HG03439 (cell line): Measurements from ENCODE around the gene ZNF529.
"Not testable (repeated sequence)": the region's sequence is repeated elsewhere in the genome, so short reads cannot be mapped to it uniquely, and the experiment has no call there.

Source experiments
- ATAC-seq: cut with Tn5 transposase; IDR thresholded peaks from one replicate; pipeline ENCODE4 v1.9.1; 2021; ENCODE audit warnings: mild to moderate bottlenecking, moderate library complexity; ENCODE audit not compliant: unreplicated experiment

ZNF529 gene

DNA sequence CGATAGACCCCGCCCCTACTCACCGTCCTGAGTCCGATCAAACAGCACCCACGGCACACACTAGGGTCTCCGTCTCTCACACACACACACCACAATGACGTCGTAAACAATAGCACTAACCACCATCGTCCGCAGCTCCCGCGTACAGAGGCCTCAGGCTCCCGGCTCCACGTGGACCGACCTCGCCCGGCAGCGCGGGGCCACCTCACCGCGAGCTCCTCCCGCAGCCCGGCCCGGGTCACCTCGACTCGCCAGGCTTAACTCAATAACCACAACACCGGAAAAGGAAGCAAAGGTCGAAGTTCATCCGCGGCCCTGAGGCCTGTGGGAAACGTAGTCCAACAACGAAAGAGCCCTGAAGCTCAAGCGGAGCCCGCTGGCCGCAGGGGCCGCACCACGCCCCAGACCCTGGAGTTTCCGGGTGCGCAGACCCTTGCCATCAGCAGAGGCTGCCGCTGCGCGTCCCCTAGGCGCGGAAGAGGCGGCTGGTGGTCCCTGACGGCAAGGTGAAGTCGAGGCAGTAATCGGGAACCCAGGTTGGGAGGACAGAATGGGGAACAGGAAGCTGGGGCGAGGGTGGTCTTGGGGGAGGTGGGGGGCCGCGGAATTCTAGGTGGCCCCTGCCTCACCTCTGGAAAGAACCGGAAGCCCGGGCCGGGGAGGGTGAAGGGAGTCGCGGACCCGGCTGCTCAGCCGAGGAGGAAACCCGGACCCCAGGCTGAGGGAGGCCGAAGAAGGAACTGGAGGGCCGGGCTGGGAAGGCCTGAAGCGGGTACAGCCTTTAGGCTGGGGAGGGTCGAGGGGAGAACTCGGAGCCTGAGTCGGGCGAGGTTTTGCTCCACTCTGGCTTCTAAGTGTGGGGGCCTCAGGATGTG lies at the start of gene ZNF529:
TSS of gene ZNF529 (minus strand) at position 273 of the 875 bp plus-strand sequence. CDS start 946 bp downstream, outside the sequence.
- peak; percentile 83 for ATAC-seq

DNA sequence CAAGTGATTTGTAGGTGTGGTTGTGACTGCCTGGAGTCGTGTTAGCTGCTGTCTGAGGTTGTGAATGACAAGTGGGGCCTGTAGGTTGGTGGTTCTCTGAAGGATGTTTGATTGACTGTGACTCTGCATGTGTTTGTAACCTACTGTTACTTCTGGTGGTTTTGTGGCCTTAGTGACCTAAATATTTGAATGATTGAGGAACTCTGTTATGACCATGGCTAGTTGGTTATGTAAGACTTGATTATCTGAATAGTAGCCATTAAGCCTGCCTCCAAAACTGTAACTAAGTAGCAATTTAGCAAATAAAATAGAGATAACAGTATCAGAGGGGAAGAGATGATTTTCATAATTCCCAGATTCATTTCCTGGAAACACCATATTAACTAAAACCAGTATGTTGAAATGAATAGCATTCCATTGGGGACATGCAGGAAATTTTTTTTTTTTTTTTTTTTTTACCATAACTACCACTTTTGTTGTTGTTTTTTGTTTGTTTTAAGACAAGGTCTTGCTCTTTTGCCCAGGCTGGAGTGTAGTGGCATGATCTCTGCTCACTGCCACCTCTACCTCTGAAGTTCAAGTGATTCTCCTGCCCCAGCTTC lies 32.9 kb upstream of the ZNF529 start:
- no peak for ATAC-seq

DNA sequence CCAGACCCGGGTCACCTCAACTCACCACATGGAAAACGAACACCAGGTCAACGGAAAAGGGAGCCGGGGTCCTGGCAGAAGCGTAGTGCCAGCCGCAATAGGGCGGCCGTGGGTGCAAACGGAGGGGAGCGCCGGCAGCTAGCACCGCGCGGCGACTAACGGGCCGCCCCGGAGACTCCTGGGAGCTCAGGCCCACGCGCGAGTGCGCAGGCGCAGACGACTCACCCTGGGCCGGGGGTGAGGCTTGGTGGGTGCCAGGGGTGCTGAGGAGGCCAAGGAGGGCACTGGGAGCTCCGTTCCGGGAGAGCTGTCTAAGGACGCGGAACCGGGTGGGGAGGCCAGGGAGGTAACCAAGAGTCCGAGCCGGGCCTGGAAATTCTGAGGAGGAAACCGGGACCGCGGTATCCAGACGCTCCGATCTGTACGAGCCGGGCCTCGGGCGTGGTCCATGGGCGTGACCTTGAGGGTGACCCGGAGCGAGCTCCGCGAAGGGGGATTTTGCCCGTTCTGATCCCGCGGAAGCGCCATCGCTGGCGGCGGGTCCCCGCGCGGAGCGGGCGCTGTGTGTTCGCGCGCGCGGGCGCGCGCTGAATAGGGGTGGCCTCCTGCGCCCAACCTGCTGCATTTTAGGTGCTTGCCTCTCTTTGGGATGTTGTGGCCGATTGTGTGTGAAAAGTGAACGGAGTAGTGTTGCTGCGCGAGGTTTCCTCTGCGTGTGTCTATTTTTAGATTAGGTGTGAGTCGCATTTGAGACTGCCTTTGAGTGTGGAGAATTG lies 32.2 kb upstream of the ZNF529 start, which contains the start of gene ZNF382:
TSS of gene ZNF382 (plus strand) at position 213 of the 776 bp plus-strand sequence. CDS start 4,602 bp downstream, outside the sequence.
- ATAC-seq, result peak; percentile 72

DNA sequence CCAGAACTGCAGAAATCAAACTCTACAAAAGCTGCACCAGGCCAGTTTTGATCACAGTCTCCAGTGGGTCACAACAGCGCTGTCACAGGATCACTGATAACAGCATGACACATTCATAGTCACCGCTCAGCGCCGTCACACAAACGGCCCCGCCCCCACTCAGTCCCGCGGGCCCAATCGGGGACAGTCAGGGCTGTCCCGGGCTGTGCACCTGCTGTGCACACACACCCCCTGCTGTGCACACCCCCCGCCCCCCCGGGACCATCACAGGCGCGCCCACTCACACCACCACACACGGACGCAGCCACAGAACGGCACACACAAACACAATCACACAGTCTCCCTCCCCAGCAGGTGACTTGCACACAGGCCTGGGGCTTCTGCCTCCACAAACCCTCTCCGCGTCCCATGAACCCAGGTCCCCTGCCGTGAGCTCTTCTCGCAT lies 31.6 kb upstream of the ZNF529 start:
- peak; percentile 70 for ATAC-seq

DNA sequence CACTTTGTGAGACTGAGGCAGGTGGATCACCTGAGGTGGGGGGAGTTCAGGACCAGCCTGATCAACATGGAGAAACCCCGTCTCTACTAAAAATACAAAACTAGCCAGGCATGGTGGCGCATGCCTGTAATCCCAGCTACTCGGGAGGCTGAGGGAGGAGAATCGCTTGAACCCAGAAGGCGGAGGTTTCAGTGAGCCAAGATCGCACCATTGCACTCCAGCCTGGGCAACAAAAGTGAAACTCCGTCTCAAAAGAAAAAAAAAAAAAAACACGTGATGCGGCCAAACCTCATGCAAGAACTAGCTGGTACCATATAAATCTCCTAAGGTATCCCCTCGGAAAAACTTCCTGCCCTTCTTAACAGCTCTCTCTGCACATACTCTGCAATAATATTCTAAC lies 29.6 kb upstream of the ZNF529 start:
- not testable (repeated sequence) for ATAC-seq

DNA sequence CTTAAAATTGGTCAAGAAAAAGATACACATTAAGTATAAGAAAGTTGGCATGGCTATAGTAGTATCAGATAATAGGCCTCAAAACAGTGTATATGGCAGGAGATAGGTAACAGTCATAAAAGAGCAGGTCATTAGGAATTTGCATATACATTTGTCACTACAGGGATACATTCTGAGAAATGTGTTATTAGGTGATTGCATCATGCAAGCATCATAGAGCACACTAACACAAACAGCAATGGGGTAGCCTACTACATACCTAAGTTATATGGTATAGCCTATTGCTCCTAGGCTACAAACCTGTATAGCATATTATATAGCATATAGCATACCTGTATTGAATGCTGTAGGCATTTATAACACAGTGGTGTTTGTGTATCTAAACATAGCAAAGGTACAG lies 6.2 kb upstream of the ZNF529 start:
- no peak for ATAC-seq

DNA sequence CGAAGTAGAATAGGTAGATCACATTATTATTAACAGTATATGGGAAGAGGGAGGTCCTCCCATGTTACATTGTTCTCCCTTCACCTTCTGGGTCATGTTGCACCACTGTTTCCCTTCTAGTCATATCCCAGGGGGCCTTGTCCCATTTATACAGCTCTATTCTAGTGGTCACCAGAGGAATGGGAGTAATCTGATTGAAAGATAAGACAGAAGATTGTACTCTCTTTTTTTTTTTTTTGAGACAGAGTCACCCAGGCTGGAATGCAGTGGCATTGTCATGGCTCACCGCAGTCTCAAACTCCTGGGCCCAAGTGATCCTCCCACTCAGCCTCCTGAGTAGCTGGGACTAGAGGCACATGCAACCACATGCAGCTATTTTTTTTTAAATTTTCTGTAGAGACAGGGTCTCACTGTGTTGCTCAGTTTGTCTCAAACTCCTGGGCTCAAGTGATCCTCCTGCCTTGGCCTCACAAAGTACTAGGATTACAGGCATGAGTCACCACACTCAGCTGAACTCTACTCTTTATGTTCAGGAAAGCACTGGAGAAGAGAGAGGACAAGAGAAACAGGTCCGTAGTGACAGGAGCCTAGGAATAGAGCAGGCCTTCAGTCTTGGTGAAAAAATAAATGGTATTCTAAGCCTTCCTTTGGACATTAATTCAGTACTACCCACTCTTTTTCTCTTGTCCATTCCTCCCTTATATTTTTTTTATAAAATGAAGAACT lies 4.3 kb upstream of the ZNF529 start:
- ATAC-seq, result no peak

DNA sequence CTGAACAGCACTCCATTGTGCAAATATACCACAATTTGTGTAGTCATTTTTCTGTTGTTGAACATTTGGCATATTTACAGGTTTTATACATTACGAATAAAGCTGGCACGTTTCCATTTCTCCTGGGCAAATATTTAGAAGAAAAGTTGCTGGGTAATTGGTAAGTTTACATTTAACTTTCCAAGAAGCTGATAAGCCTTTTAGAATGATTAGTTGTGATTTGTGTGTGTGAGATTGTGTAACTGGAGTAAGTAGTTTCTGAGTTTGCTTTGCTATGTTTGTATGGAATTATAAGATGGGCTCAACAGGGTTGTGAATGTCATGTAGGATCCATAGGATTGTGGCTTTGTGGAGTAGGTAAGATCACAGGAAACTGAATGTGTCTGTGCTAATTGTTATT lies 1.6 kb upstream of the ZNF529 start:
- no peak for ATAC-seq

DNA sequence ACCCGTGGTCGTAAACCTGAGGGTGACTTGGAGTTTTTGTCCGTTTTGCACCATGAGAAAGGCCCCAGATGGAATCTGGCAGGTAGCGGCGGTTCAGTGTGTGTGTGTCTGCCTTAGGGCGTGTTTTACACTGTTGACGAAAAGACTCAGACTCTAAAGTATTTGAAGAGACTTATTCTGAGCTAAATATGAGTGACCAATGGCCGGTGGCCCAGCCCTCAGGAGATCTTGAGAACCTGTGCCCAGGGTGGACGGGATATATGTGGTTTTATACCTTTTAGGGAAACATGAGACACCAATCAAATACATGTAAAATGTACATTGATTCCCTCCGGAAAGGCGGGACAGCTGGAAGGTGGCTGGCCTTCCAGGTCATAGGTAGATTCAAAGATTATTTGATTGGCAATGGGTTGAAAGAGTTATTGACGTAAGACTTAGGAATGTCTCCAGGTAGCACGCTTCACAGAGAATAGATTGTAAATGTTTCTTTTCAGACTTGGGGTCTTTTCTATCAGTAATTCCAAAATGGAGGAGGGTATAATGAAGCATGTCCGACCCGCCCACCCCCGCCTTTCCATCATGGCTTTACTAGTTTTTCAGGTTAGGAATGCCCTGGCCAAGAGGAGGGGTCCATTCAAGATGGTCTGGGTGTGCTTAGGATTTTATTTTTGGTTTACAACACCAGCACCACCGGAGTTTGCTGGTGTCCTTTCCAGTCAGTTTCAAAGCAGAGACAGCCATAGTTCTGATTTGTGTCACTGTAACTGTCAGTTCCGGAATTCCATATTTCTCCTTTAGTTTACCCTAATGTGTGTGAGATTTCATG lies 1.0 kb upstream of the ZNF529 start:
- peak; percentile 27 for ATAC-seq

DNA sequence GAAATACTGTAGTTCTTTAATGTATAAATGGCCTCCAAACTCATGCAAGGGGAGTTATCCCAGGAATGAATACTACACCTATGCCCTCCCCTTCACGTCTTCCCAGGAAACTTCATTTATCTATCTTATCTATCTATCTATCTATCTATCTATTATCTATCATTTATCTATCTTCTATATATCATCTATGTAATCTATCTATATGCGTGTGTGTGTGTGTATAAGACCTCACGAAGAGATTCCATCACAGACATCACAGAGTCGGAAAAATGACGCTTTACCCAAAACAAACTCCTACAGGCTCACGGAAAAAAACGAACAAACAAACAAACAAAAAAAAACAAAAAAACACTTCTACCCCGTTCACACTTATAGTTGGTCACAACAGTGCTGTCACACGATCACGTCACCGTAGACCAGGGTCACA lies 486 bp downstream of the ZNF529 start:
- ATAC-seq, result no peak

DNA sequence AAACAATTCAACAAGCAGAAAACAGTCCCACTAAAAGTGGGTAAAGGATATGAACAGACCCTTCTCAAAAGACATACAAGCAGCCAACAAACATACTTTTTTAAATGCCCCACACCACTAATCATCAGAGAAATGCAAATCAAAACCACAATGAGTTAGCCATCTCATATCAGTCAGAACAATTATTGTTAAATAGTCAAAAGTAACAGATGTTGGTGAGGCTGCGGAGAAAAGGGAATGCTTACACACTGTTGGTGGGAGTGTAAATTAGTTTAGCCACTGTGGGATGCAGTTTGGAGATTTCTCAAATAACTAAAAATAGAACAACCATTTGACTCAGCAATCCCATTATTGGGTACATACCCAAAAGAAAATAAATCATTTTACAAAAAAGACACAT lies 8.7 kb downstream of the ZNF529 start:
- ATAC-seq, result no peak

DNA sequence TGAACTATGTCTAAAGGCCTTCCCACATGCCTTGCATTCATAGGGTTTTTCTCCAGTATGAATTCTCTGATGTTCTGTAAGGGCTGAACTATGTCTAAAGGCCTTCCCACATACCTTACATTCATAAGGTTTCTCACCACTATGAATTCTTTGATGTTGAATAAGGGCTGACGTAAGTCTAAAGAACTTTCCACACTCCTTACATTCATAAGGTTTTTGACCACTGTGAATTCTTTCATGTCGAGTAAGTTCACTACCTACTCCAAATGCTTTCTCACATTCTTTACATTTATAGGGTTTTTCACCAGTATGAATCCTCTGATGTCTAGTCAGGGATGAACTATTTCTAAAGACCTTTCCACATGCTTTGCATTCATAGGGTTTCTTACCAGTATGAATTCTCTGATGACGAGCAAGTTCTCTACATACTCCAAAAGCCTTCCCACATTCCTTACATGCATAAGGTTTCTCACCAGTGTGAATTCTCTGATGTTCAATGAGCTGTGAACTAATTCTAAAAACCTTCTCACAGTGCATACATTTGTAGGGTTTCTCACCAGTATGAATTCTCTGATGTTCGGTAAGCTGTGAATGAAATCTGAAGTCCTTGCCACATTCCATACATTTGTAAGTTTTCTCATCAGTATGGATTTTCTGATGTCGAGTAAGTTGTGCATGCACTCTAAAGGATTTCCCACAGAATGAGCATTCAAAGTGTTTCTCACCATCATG lies 25.9 kb downstream of the ZNF529 start:
- no peak for ATAC-seq

DNA sequence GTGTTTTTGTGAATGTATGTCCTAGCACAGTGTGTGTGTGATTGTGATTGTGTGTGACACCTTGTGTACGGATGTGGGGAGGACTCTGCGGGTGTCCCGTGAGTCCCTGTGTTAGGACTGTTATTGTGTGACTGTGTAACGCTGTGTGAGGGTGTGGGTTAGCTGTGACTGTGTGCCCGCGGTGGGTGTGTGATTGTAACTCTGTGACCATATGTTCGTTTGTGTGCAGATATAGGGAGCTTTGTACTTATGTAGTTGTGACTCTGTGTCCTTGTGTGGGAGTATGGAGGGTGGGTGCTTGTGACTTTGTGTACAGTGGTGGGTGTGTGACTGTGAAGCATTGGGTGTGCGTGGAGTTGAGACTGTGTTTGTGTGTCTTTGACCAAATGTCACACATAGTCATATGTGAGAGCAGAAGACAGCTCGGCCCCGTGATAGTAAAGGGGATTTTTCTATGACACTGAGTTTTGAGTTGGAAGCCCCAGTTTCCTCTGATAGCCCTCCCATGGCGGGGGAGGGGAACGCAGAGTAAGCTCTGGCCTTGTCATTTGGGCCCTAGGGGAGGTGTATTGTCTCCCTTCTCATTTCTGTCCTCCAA lies 44.1 kb downstream of the ZNF529 start:
- ATAC-seq, result peak; percentile 38

DNA sequence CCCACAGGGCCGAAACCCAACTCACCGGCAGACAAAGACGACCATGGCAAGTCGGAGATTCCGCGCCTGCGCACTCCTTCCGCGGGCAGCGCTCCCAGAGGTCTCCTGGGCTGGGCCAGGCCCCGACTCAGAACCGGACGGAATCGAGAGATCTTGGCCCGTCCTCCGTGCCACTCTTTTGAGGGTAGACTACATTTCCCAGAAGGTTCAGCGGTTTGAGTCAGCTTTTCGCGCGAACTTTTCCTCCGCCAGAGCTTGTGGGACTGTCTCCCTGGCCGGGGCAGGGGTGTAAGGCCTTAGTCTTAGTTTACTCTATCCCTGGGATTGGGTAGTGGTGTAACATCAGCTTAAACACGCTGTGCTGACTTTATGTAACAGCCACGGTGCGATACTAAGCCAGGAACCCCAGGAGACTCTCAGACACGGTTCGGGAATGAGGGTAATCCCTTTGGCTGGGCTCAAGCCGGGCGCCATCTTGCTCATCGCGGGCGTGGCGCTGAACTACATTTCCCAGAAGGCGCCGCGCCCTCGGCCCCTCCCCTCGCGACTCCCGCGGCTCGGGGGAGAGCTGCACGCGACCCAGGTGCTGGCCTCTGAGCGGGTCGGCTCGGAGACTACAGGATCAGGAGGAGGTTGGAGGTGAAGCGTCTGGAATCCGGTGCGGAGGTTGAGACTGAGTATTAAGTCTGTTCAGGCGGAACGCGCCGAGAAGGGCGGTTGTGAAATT lies 44.7 kb downstream of the ZNF529 start, which contains the start of gene ZNF260:
TSS of gene ZNF260 (minus strand) at position 78 of the 727 bp plus-strand sequence. CDS start 13,033 bp downstream, outside the sequence.
- ATAC-seq, result peak; percentile 89

DNA sequence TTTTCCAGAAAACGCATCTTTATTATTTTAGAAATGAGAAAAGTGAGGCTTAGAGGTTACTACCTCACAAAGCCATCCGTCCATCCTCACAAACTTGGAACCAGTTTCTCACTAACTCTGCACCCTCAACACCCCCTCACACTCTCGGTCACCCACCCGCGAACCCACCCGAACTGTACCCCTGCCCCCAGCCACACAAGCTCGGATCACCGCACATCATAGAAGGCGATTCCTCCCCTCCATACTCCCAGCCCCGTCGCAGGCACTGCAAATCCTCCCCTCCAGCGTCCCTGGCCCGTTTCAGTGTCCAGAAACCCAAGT lies 45.3 kb downstream of the ZNF529 start:
- no peak for ATAC-seq

DNA sequence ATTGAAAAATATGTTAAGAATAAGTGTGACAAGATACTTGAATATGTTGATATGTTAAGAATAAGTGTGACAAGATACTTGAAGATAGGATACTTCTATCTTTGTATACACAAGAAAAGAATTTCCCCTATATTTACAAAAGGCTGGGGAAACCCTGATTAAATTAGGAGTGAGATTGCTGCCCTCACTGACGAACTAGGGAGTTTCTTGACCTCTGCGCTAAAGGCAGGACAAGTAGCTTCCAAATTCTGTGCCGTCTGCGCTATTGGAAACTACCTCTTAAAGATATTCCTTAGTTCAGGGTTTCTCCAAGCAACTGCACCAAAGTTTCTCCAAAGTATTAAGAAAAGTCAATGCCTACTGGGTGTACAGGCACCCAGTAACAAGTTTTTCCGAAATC lies 45.8 kb downstream of the ZNF529 start:
- ATAC-seq, result no peak

DNA sequence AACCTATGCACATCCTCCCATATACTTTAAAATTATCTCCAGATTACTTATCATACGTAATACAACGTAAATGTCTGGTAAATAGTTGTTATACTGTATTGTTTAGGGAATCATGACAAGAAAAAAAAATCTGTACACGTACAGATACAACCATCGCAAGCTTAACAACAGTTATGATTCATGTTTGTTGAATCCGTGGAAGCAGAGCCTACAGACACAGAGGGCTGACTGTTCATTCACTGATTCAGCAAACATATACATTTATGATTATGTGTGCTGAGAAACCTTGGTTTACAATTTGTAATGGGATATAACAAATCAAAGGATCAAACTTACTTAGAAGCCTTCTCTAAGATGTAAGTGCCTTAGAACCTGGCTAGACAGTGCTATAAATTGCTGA lies 46.5 kb downstream of the ZNF529 start:
- no peak for ATAC-seq

DNA sequence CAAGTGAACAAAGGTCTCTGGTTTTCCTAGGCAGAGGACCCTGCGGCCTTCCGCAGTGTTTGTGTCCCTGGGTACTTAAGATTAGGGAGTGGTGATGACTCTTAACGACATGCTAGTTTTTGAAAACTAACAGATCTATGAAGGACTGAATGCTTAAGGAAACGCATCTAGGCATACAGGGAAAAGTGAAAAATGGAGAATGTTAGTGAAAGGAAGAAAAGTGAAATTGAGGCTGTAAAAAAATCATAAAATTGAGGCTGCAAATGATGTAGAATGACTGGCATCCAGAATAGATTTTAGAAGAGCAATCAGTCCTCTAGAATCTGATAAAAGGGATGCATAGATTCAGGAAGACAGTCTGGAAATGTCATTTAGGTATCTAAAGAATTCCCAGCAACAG lies 48.5 kb downstream of the ZNF529 start:
- ATAC-seq, result no peak
